GM12878 (cell line): Measurements from ENCODE around the gene CACNA2D2. TPM values are rescaled to one million over a fixed set of nuclear protein-coding genes. Genes with fewer than 3 reads are reported as not detected.

ENCODE experiments used
- CHD1 ChIP-seq: IDR thresholded peaks from 2 replicates; pipeline ENCODE4 v1.6.1; 2012; ENCODE audit warnings: low read depth, low read length, improper control_type of control experiment
- CREM ChIP-seq: IDR thresholded peaks from 2 replicates; pipeline ENCODE4 v1.6.1; 2014; ENCODE audit warnings: antibody characterized with exemption, low read depth
- E2F8 ChIP-seq: fragments of 450-650 bp; IDR thresholded peaks from 2 replicates; pipeline ENCODE4 v1.6.1; 2018; ENCODE audit warnings: mild to moderate bottlenecking, low read depth, moderate library complexity; ENCODE audit not compliant: partially characterized antibody
- ESRRA ChIP-seq: IDR thresholded peaks from 2 replicates; pipeline ENCODE4 v1.6.1; 2012; ENCODE audit warnings: mild to moderate bottlenecking, low read length, improper control_type of control experiment
- HDAC6 ChIP-seq: fragments of 200-600 bp; sonication (generic); IDR thresholded peaks from one replicate; pipeline ENCODE4 v1.8.0; 2017; ENCODE audit warnings: antibody characterized with exemption; ENCODE audit not compliant: unreplicated experiment
- NFYA ChIP-seq: IDR thresholded peaks from 2 replicates; pipeline ENCODE4 v1.6.1; 2011; ENCODE audit warnings: low read depth, mild to moderate bottlenecking, low read length, improper control_type of control experiment, borderline replicate concordance
- NFYB ChIP-seq: IDR thresholded peaks from 2 replicates; pipeline ENCODE4 v1.6.1; 2011; ENCODE audit warnings: low read depth, mild to moderate bottlenecking, low read length, improper control_type of control experiment, moderate library complexity; ENCODE audit not compliant: insufficient read depth
- NKRF ChIP-seq: fragments of 450-650 bp; conservative IDR thresholded peaks from 2 replicates; pipeline ENCODE4 v1.6.1; 2017; ENCODE audit warnings: mild to moderate bottlenecking, moderate library complexity
- NRF1 ChIP-seq: conservative IDR thresholded peaks from 2 replicates; pipeline ENCODE4 v1.6.1; 2011; ENCODE audit warnings: mild to moderate bottlenecking, low read depth, low read length, improper control_type of control experiment
- PAX8 ChIP-seq: fragments of 450-650 bp; IDR thresholded peaks from 2 replicates; pipeline ENCODE4 v1.6.1; 2017; ENCODE audit warnings: mild to moderate bottlenecking, moderate library complexity
- SKIL ChIP-seq: fragments of 450-650 bp; IDR thresholded peaks from 2 replicates; pipeline ENCODE4 v1.6.1; 2017; ENCODE audit warnings: mild to moderate bottlenecking, low read depth, inconsistent platforms; ENCODE audit not compliant: poor library complexity, severe bottlenecking
- SMC3 ChIP-seq: IDR thresholded peaks from 2 replicates; pipeline ENCODE4 v1.6.1; 2011; ENCODE audit warnings: low read length, improper control_type of control experiment, borderline replicate concordance
- STAT3 ChIP-seq: IDR thresholded peaks from 2 replicates; pipeline ENCODE4 v1.6.1; 2011; ENCODE audit warnings: low read depth, low read length, improper control_type of control experiment
- SUPT20H ChIP-seq: IDR thresholded peaks from 2 replicates; pipeline ENCODE4 v1.6.1; 2011; ENCODE audit warnings: low read depth, mild to moderate bottlenecking, low read length, moderate library complexity, borderline replicate concordance; ENCODE audit not compliant: control insufficient read depth
- TCF12 ChIP-seq: IDR thresholded peaks from 2 replicates; pipeline ENCODE4 v1.6.1; 2011; ENCODE audit warnings: low read depth, mild to moderate bottlenecking, low read length
- USF2 ChIP-seq: IDR thresholded peaks from 2 replicates; pipeline ENCODE4 v1.6.1; 2011; ENCODE audit warnings: low read depth, low read length, improper control_type of control experiment, borderline replicate concordance
- ZBTB11 ChIP-seq: fragments of 450-650 bp; formaldehyde crosslinking; IDR thresholded peaks from 2 replicates; pipeline ENCODE4 v1.5.0; 2022; ENCODE audit warnings: mild to moderate bottlenecking, missing genetic modification characterization
- ZSCAN29 ChIP-seq: fragments of 450-650 bp; IDR thresholded peaks from 2 replicates; pipeline ENCODE4 v1.6.1; 2017; ENCODE audit warnings: mild to moderate bottlenecking, moderate library complexity
- polyA plus RNA-seq, 11 experiments: library from polyadenylated mRNA; depleted of rRNA in 4 of 11; unstranded in 6 of 11; stranded (reverse) in 5 of 11; fragments of >200 nt; fragmentation: Nextera tagmentation in 4 of 11; fragmentation: Illumina TruSeq in 1 of 11; extraction: Ambion mirVana in 4 of 11; extraction: Trizol in 1 of 11; gene quantifications; 1 replicate in 1 of 11; 2 replicates in 10 of 11; pipeline versions ENCODE4 v1.2.1 to v1.2.3, GENCODE V29; 2011 to 2016; ENCODE audit warnings: inconsistent platforms in 2 of 11, missing spikeins in 2 of 11, low read depth in 1 of 11
- total RNA-seq, 4 experiments: library from RNA; depleted of rRNA in 3 of 4; stranded (reverse); fragments of >200 nt in 3 of 4; fragmentation: Illumina TruSeq in 1 of 4; extraction: Trizol in 1 of 4; gene quantifications; 2 replicates each; pipeline versions ENCODE4 v1.2.1 to v1.2.3, GENCODE V29; 2013 to 2021

The CACNA2D2 gene
- total and polyA plus RNA-seq, 10 of the 15 experiments (the other 5 are each of a cell fraction or from before 2014, with no cell fraction given): 0.03 to 0.07 TPM; not detected in 8

GRCh38 chr3:50321336-50322114 lies 181.9 kb downstream of the CACNA2D2 start (continued):
- TF ChIP-seq SUPT20H (no peak), STAT3 (no peak), ZBTB11 (CRISPR knock-in tag) (no peak), NFYA (no peak), NRF1 (no peak), CREM (peak; percentile 51), ZSCAN29 (no peak), SMC3 (no peak), TCF12 (no peak), ESRRA (no peak), HDAC6 (no peak), PAX8 (no peak), NKRF (peak; percentile 92; the same call in 1 of the 2 replicates), SKIL (peak; percentile 98), NFYB (no peak), CHD1 (peak; percentile 99), USF2 (no peak), E2F8 (peak; percentile 58)
